GM12875 (cell line): ENCODE data around the gene CTR9.

Experiments
- H3K4me3 ChIP-seq: one replicate; pipeline ENCODE4 v1.5.1; 2011; ENCODE audit warnings: low read depth, low read length, control low read depth
- CTCF ChIP-seq: IDR thresholded peaks from 2 replicates; pipeline ENCODE4 v1.5.1; 2011; ENCODE audit warnings: low read depth, mild to moderate bottlenecking, control low read depth, inconsistent platforms, low read length, moderate library complexity, borderline replicate concordance; ENCODE audit not compliant: insufficient read depth

Gene CTR9

DNA sequence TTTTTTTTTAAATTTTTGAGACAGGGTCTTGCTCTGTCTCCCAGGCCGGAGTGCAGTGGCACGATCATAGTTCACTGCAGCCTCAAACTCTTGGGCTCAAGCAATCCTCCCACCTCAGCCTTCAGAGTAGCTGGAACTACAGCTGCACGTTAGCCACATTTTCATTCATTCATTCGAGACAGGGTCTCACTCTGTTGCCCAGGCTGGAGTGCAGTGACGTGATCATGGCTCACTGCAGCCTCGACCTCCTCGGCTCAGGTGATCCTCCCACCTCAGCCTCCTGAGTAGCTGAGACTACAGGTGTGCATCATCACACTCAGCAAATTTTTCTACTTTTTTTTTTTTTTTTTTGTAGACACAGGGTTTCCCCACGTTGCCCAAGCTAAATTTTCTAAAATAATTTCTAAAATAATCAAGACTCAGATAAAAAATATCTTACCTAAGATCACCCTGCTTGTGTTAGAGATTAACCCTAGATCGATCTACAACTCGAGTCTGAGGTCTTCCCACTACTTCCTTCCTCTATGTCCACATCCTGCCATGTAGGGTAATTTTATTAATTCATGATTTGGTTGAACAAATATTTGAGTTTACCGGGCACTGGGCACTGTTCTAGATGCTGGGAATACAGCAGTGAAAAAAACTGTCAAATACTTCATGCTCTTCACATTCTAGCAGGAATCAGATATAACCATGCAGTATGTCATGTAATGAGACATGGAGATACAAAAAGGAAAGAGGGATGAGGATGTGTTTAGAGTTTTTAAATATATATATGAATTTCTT lies 42.6 kb downstream of the CTR9 start:
- H3K4me3 ChIP-seq = no peak overlapping the region
- no peak for TF ChIP-seq CTCF

DNA sequence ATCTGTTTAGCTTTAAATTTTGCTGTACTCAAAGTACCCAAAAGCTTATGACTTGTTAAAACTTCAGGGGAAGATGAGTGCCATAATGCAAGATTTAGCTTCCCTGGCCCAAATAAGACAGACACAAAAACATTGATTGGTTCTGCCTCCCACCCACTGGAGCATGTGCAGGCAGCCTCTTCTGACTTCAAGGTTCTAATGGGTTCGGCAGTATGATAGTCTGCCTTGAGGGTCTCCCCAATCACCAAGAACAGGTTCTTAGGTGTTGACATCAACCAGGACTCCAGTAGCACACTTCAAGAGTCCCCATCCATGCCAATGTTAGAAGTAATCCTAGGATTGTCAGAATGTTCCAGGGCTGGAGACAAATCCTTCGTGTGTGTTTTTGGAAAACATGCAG lies 45.1 kb downstream of the CTR9 start:
- no peak overlapping the region for H3K4me3 ChIP-seq
- TF ChIP-seq CTCF = no peak

- TF ChIP-seq CTCF = no peak
- H3K4me3 ChIP-seq = no peak overlapping the region
Observed at GRCh38 chr11:10797001-10797400, 46.0 kb downstream of the CTR9 start.

GRCh38 chr11:10797531-10797930 lies 46.5 kb downstream of the CTR9 start:
- no peak for TF ChIP-seq CTCF

DNA sequence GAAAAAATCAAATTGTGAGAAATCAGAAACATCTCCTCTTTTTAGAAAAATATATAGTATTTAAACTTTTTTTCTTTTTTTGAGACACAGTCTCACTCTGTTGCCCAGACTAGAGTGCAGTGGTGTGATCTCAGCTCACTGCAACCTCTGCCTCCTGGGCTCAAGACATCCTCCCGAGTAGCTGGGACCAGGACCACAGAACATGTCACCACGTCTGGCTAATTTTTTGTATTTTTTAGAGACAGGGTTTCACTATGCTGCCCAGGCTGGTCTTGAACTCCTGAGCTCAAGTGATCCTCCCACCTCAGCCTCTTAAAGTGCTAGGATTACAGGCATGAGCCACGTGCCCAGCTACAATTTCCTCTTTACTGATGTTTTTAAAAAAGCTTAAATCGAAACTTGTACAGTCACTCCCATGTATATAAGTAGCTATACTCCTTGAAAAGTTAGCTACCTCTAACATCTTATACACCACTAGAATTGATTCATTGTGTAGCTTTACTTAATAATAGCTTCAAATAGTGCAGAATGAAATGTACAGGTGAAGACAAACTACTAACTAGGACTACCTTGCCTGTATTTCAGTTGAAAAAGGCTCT lies 47.4 kb downstream of the CTR9 start:
- no peak for TF ChIP-seq CTCF
- H3K4me3 ChIP-seq = no peak overlapping the region

More at GRCh38 chr11:10797531-10797930, 46.5 kb downstream of the CTR9 start:
- H3K4me3 ChIP-seq = no peak overlapping the region

DNA sequence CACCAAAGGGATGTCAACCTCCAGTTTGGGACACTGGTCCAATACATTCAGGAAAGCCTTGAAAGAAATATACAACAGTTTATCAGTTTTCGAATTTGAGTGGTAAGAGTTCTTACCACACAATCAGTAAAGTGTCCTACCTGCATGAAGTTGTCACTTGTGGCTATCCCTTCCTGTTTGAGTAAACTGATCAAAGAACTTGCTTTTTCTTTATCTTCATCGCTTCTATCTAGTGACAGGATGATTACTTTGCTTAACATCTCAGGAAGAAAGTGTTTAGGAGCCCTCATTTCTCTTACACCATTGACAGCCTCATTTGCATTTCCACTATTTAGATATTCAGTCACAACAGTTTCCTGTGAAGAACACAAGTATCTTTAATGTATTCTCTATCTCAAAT lies 49.2 kb downstream of the CTR9 start:
- no peak for TF ChIP-seq CTCF
- no peak overlapping the region for H3K4me3 ChIP-seq

DNA sequence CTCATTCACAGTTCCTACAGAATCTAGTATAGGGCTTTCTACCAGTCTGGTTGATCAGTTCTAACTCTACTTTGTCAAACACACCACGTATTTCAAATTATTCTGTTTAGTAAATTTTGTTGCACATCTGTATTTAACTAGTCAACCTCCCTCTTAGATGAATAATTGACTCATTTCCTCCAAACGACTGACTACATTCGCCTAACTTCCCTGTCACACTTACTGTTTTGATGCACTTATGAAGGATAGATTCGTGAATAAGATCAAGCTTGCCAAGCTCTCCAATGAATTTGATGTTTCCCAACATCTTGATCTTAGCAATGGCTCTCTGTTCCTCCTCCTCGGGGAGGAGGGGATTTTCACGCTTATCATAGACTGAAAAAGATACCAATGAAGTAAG lies 52.6 kb downstream of the CTR9 start:
- no peak for TF ChIP-seq CTCF

More for the DNA sequence above, 52.6 kb downstream of the CTR9 start:
- no peak overlapping the region for H3K4me3 ChIP-seq
